ENCODE results near the gene SLC1A1. TPM values are rescaled to one million over a fixed set of nuclear protein-coding genes. Genes with fewer than 3 reads are reported as not detected.

SLC1A1 gene
- total RNA-seq, 1 experiment from 2014 or later, result 0.05 TPM

- BruUV-seq (replicated peaks), result no TSS peak
- DNase-seq (ENCODE audit: low read depth, low spot score) (no peak), ATAC-seq (no peak)
- TF ChIP-seq REST (IDR thresholded peaks at IDR 0.05; ENCODE audit: insufficient read depth in 1 of 2, low read depth in 2 of 2, low read length in 1 of 2), result no peak
- no peak for TF ChIP-seq POLR2AphosphoS5 (IDR thresholded peaks at IDR 0.05; ENCODE audit: low read depth, low read length)
- Histone ChIP-seq H3K27me3 (ENCODE audit: control insufficient read depth, insufficient read depth, low read length) (no peaks in the 10 kb centered on the region), H3K36me3 (ENCODE audit: control insufficient read depth, insufficient read depth, low read length) (no peaks in the 10 kb centered on the region), H3K27ac (ENCODE audit: low read length) (no peak overlapping the region), H3K4me3 (ENCODE audit: low read depth in 2 of 2, low read length in 2 of 2) (no peak overlapping the region), H3K4me1 (ENCODE audit: control insufficient read depth, insufficient read depth, low read length) (no peaks in the 10 kb centered on the region), H3K9me3 (ENCODE audit: control insufficient read depth, insufficient read depth, low read depth, low read length) (no peaks in the 10 kb centered on the region)
- POLR2A ChIA-PET, result no interaction called here
- intact Hi-C loops (cut with micrococcal nuclease; ENCODE audit: unreplicated experiment), result no loop called here
- CTCF ChIA-PET, result no interaction called here
- in situ Hi-C loops (cut with HindIII; ENCODE audit: low pct_unique_long_range_greater_than_20kb, low sequenced_read_pairs), result no loop called here
Observed at GRCh38 chr9:4517274-4517673, 27.0 kb downstream of the SLC1A1 start.

GRCh38 chr9:4519604-4520003 is 29.3 kb downstream of the SLC1A1 start:
- no peaks in the 10 kb centered on the region for H3K36me3 ChIP-seq (ENCODE audit: control insufficient read depth, insufficient read depth, low read length)
- ATAC-seq, result no peak
- no peak overlapping the region for H3K4me3 ChIP-seq (ENCODE audit: low read depth in 2 of 2, low read length in 2 of 2)
- no TSS peak for BruUV-seq (replicated peaks)
- CTCF ChIA-PET, result no interaction called here
- intact Hi-C loops (cut with micrococcal nuclease; ENCODE audit: unreplicated experiment) (no loop called here), in situ Hi-C loops (cut with HindIII; ENCODE audit: low pct_unique_long_range_greater_than_20kb, low sequenced_read_pairs) (no loop called here)
- no peak for DNase-seq (ENCODE audit: low read depth, low spot score)
- POLR2A ChIA-PET, result no interaction called here
- no peak overlapping the region for H3K27ac ChIP-seq (ENCODE audit: low read length)
- no peaks in the 10 kb centered on the region for H3K27me3 ChIP-seq (ENCODE audit: control insufficient read depth, insufficient read depth, low read length)
- no peak for TF ChIP-seq POLR2AphosphoS5 (IDR thresholded peaks at IDR 0.05; ENCODE audit: low read depth, low read length)
- TF ChIP-seq TCF7L2 (IDR thresholded peaks at IDR 0.05; ENCODE audit: low read depth, low read length), result no peak
- no peak for TF ChIP-seq CTCF (IDR thresholded peaks at IDR 0.05)
- no peak for TF ChIP-seq REST (IDR thresholded peaks at IDR 0.05; ENCODE audit: insufficient read depth in 1 of 2, low read depth in 2 of 2, low read length in 1 of 2)
- TF ChIP-seq SIN3A (IDR thresholded peaks at IDR 0.05; ENCODE audit: borderline replicate concordance, insufficient read depth, low read depth, low read length), result no peak
- H3K4me1 ChIP-seq (ENCODE audit: control insufficient read depth, insufficient read depth, low read length), result no peaks in the 10 kb centered on the region
- no peaks in the 10 kb centered on the region for H3K9me3 ChIP-seq (ENCODE audit: control insufficient read depth, insufficient read depth, low read depth, low read length)

Measured in Panc1 (cell line).